Kidney glomerular epithelial cell (primary cell): ENCODE data around the gene SLC25A21.
A peak's percentile ranks its signal among the peaks of the same experiment; 100 is the strongest.

ENCODE experiments used
- DNase-seq: peaks from one replicate; lab custom pipeline; 2025; lab: John Stamatoyannopoulos, UW

The SLC25A21 gene

DNA sequence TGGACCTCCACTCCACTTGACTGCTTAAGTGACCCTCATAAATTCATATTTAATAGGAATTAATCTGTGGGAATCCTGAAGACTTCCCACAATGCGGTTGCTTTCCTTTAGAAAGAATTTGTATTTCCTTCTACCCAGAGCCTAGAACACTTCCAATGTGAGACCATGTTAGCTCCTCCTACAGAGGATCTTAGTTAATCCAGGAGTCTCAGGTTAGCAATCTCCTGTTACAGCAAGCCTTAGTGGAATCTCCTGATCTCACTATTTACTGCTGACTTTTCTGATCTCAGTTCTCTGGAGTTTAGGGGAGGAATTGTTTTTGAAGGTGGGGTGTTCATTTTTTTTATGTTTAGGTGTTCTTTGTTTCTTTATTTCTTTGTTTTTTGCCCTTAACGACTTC, 186.0 kb downstream of the SLC25A21 start:
- DNase-seq: no peak

DNA sequence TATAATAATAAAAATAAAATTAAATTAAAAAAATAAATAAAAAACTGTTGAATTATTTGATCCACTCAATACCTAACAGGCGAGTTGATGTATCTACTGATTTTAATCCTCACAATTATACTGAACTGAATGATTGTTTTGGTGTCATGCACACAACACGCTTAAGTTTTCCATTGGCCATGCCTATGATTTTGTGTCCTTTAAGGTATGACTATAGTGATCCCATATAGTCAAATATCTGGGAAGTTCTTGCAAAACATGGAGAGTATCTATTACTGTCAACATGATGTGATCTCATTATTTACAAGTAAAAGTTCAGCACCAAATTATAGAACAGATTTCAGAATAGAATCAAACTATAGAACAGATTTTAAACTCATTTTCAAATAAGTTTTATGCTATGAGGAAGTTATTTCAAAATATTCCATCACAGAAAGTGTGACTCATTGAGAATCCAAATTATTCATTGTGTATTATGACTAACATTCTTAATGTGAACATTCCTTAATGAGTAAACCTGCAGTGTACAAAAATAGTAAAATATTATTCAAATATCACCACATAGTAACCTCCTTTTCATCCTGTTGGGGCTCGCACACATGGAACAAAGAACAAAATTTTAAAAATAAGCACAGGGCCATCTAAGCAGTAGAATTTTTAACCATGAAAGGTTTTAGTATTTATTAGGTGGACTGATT, 190.4 kb downstream of the SLC25A21 start:
- DNase-seq: peak; percentile 92

DNA sequence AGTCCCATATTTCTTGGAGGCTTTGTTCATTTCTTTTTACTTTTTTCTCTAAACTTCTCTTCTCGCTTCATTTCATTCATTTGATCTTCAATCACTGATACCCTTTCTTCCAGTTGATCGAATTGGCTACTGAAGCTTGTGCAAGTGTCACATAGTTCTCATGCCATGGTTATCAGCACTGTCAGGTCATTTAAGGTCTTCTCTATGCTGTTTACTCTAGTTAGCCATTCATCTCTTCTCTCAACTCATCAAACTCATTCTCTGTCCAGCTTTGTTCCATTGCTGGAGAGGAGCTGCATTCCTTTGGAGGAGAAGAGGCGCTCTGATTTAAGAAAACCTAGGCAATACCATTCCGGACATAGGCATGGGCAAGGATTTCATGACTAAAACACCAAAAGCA, 192.0 kb downstream of the SLC25A21 start:
- peak; percentile 30 for DNase-seq

DNA sequence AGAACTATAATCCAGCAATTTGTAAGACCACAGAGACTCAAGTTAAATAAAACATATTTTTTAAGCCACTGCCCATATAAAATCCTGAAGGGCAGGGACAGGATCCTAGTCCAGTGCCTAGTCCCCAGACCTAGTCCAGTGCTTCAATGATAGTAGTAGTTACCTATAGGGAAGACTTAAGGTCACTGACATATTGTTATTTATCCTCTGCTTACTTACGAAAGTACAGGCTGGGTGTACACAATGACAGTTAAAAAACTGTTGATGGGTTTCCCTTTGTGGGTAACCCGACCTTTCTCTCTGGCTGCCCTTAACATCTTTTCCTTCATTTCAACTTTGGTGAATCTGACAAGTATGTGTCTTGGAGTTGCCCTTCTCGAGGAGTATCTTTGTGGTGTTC, 192.5 kb downstream of the SLC25A21 start:
- no peak for DNase-seq

DNA sequence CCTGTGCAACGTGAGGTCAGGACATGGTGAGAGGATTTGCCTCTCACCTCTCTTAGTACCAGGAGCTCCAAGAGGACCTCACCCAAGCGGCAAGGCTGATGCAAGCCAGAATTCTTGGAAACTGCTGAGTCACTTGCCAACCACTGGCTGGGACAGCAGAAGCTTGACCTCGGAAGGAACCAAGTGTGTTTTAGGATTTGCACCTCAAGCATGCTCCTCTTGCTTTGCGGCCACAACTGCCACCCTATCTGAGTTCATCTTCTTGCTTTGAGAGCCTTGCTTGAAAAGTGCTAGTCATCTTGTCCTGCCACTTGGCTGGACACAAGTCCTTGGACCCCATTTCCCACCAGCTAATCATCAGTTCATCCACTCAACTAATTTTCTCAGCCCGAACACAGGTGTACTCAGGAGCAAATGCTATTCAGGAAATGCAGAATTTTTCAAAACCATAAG, 195.8 kb downstream of the SLC25A21 start:
- no peak for DNase-seq

DNA sequence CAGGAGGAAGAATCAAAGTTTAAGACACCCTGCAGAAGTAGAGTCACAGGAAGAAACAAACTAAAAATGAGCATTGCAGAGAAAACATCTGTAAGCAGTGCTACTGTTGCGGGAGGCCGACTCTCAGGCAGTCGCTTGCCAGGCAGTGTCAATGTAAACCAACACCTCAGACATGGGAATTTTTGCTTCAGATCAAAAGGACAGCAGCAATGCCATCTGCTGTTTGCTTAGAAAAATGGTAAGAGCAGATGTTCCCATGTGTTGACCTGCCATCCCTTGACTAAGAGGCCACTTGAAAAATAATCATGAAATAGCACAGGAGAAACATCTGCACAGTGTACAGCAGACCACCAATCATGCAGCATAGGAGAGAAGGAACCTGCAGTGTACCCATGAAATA, 196.6 kb downstream of the SLC25A21 start:
- DNase-seq: no peak

DNA sequence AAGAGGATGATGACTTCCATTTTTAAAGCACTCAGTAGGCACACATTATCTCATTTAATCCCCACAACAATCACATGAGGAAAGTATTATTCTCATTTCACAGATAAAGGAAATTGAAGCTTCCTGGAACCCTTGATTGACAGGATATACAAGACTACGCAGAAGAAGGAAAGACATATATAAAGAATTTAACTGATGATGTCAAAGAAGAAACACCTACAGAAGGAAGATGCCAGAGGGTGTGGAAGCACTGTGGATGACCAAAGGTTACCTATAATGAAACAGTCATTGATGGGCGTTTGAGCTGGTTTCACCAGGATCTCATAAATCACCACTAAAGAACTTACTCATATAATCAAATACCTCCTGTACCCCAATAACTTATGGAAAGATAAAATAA, 197.4 kb downstream of the SLC25A21 start:
- no peak for DNase-seq

DNA sequence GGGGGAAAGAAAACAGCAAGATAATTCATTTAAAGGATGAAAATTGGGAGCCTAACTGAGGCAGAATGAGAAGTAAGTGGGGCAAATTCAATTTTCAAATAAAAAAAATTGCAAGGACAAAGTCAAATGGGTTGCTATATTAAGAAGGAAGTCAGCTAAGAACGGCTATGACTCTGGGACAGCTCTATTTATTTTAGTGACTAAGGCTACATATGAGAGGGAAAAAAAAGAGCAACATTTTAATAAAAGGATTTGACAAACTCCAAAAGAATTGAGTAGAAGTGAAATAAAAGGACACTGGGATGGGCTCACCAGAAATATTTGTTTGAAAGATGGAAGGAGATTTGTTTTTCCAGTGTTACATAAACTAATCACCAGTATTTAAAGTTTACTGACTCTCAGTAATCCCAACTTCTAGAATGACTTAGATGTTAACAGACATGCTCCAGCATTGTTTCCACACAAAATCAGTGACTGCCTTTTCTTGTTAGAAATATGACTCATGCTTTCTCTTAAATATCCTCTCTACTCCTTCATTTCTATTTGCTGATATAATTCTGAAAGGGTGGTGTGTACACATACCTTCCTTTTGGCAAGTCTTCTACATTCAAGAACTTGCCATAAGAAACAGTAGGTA, 198.5 kb downstream of the SLC25A21 start:
- DNase-seq: peak; percentile 13

DNA sequence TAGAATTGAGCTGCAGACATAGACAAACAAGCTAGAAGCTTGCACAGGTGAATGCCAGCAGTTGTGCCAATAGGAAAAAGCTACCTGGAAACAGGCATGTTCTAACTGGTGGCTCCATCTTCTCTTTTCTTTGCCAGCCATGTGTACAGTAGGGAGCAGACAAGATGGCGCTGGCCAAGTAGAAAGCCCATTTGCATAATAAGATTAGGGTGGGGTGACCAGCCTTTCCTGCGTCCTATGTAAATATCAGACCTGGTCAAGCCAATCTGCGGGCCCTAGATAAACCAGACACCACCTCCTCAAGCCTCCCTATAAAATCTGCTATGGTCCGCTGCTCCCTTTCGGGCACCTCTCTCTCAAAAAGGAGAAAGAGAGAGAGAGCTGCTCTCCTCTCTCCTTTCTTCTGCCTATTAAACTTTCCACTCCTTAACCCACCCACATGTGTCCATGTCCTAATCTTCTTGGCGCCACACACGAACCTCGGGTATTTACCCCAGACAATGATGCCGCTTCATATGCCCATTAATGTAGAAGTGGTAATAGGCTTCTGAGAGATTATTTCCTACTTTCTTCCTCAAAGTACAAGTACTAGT, 201.0 kb downstream of the SLC25A21 start:
- no peak for DNase-seq

DNA sequence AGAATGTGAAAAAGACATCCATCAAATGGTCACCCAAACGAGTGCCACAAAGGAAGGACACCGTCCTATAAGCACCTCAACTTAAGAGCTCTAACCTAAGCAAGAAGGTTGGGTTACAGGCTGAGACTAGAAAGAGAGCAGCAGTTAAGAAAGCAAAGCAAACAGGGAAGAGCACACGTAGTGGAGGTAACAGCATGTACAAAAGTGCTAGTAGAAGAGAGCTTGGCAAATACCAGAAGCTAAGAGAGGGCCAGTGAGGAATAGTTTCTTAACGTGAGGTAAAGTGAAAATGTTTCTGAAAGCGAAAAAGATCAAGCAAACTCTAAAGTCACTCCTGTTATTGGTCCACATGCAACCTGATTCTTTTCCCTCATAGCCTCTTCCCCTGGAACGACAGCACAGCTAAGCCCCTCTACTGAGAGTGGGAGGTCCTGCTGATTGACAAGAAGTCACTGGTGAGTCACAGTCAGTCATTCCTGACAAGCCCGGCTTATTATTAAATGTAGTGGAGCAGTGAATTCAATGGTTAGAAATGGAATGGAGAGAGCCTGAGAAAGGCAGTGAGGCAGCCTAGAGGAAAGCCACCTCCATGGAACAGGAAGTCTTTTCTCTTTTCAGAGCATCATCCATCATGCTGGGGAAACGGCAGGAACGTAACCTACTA, 204.4 kb downstream of the SLC25A21 start:
- peak; percentile 33 for DNase-seq

DNA sequence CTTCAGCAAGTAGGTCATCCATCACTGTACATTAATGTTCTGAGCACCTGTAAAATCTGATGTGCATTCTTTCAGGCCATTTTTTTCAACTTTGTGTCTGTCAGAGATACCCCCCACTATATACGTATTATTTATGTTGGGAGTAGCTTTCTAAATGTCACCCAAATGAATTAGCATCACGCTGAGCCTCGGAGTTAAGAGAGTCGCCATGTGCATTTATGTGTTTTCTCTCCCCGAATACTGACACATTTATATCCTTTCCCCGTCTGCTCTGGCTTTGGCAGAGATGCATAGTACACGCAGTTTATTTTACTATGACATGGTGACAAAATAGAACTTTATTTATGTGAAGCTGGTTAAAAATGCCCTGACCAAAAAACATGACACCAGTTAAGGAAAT, 216.4 kb downstream of the SLC25A21 start:
- no peak for DNase-seq

DNA sequence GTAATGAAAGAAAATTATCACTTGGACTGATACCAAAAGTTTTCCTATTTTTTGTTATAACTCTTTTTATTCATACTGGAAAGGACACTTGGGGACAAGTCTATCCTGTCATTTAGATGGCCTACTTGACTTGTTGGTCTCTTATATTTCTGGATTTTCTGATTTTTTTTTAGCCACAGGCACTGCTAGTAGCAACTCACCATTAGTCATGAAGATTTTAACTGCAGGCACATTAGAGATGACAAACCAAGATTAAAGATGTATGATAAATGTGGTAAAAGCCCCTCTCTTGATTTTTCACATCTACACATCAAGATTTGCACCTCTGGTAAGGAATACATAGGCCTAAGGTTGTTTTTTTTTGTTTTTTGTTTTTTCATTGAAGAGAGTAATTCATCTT, 217.0 kb downstream of the SLC25A21 start:
- no peak for DNase-seq

DNA sequence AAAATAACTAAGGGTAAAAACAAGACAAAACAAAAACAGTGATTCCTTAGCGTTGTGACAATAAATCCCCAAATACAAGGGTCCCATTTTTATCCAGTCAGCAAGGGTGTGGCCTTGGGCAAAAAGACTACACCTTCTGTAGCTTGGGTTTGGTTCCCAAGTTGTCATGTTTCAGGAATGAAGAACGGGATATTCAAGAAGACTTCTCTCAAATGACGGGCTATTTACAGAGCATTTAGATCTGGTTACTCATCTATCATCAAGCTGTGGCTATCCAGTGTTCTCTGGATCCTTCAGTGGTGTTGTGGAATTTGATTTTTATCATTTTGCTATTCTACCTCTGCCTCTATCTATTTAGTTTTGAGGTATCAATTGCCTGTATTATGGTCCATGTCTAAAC, 219.7 kb downstream of the SLC25A21 start:
- peak; percentile 9 for DNase-seq

DNA sequence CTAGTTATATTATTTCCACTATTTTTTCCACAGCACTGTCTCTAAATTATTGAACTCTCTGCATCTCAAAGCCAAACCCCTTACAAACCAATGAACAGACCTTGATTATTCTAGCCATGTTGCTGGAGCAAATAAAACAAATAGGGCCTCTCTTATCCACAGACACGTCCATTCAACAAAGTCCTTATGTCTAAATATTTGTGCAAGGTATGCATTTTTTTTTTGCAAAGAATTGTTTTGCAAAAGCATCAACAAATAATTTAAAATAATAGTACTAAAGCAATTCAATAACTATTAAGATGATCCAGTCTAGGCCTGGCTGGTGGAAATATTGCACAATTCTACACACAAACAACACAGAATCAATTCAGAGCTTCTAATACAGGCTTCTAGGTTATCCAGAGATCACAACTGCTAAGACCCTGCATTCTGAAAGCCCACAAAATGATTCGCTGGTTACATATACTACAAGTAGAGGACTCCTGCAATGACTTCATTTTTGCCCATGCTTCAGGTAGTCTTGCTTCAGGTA, 221.0 kb downstream of the SLC25A21 start:
- no peak for DNase-seq

DNA sequence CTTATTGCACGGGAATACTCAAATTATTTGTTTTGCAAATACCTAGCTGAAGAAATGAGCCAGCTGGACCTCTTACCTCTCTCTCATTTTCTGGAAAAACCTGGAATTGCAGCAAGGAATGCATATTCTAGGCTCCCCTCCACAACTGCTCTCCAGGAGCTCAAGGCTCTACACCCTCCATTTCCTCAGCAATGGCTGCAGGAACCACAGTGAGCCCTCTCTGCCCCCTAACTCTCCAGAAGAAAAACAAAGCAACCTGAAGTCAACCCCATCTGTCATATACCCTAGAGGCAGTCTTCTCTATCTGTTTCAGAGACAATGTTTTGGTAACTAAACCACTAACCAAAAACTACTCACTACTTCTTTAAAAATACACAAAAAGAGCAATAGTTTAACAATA, 221.6 kb downstream of the SLC25A21 start:
- no peak for DNase-seq

DNA sequence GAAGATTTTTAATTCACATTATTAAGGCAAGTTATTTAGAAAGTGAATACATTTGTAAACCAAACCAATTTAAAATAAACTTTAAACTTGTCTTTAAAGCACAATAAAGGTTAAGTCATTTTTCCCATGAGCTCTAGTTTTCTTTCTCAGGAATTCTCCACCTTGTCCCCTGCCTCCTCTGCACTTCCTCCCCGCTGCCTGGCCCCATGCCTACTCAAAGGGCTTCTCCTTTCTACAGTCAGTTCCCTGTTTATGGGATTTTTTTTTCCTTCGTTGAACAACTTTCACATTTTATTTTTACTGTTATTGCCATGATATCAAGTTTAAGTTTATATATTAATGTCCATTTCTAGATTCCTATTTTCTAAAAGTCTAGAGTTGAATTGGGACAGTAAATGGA, 223.0 kb downstream of the SLC25A21 start:
- no peak for DNase-seq

DNA sequence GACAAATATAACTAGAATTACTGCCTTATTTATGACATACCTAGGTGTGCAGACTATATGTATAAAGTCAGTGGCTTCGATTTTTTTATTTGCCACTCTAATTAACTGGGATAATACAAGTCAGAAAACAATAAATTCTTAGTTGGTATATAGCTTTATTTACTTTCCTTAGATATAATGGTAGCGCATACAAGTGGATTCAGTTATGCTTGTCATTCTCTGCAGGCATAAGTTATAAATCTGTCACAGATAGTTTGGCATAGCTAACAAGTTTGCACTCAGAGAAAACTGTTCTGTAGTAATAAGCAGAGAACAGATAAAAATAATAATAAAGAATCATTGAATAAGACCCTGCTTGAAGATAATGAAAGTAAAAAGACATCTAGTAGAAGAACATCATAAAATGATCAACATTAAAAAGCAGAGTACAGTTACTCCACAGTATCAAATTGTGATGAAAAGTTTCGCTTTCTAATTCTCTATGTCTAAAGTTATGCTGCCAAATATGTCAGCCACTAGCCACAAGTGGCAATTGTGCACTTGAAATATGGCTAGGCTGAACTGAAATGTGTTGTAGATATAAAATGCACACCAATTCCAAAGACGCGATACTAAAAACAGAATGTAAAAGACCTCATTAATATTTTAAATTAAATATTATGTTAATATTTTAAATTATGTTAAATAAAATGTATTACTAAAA, 224.1 kb downstream of the SLC25A21 start:
- no peak for DNase-seq

DNA sequence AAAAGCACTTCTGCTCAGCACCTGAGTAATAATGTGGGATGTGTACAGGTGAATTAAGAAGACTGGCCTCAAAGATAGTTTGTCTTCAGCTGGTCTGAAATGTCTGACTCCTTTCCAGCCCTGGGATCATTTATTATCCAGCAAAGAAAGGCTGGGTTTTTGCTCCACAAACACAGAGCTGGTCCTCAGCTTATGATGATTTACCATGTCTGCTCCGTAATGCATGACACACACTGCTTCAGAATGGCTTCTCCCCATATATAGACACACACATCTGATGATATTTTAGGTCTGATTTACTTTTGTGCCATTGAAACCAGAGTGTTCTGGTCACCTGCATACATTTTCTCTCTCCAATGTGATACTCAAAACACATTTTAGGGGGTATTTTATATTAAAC, 225.0 kb downstream of the SLC25A21 start:
- no peak for DNase-seq

DNA sequence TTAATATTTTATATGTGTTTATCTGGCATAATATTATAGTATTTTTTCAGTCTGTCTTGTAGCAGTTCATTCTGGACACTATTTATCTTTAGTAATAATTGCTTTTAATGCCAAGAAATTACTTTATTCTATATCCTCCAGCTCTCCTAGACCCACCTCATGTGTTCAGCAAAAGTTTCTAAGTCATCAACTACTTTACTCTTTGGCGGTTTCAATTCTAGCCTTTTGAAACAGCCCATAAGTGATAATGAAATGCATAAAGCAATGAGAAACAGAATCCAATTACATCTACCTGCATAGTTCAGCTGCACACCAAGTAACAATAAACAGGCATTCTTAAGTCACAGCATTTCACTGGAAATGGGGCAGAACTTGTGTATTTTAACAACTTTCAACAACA, 225.5 kb downstream of the SLC25A21 start:
- DNase-seq: no peak

DNA sequence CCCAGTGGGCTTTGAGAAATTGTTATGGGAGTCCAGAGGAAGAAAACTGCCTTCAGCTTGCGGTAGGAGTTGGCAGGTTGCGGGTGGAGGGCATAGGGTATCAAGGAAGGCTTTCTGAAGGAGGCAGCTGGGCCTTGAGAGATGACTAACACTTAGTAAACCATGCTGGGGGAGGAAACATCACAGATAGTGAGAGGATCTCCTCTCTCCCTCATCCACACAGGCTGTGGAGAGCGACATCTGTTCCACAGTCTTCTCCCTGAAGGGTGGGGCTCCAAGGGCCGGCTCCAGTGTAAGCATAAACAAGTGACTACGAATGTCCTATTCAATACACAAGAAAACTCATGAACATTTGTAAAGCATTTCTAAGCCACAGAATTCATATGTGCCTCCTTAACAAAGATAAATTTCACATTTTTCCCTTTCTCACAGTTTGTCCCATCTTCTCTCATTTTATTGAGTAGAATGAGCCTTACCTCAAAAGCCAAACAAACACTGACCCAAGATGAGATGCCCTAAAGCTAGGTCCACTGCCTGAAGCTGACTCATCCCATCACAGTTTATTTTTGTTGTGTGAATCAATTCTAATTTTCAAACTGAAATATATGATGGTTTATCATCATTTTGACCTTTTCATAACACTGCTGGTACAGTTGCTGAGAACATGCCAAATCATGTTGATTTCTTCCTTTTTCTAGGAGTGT, 227.9 kb downstream of the SLC25A21 start:
- no peak for DNase-seq

DNA sequence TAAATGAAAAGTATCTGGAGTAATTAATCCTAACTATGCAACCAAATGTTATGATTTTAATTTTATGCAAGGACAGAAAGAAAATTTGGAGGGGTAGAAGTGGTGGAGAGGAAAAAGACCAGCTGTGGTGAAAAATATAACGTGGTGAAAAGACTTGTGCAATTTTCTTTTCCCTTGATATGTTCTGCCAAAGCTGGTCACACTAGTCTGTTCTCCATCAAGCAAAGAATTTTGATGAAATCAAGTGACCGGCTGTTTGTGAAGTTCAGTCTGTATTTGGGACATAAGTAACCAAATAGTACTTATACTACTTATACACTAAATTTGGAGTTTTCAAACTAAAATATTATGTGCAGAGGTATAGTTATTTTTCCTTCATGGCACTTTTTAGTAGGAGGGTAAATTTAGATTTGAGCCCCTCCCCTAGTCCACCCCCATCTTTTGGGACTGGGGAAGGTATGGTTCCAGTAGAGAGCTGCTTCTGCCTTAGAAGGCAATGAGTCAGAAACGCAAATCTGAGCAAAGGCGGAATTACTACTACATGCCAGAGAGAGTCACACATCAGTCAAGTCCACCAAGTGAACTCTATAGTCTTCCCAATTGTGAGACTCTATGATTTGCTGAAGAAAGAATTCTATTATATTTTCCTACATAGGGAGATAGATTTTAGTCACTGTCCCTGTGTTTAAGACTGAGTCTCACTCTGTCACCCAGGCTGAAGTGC, 229.7 kb downstream of the SLC25A21 start:
- no peak for DNase-seq
